IMR-90 (cell line): Measurements from ENCODE around the gene KCNMB1. TPM values are rescaled to one million over a fixed set of nuclear protein-coding genes. Genes with fewer than 3 reads are reported as not detected.

ENCODE experiments used
- ATAC-seq: fragments of 200-7000 bp; cut with Tn5 transposase; 2 replicates; pipeline ENCODE4 v1.9.1; 2020; ENCODE audit warnings: low read depth, mild to moderate bottlenecking, moderate library complexity
- Bru-seq: library from RNA; stranded (reverse); fragments of 400-500 nt; gene quantifications from one replicate; lab custom pipeline; 2021; lab: Mats Ljungman, UMichigan
- BruChase-seq, 2 experiments: library from RNA; stranded (reverse); fragments of 400-500 nt; gene quantifications; one replicate each; lab custom pipeline; 2021; lab: Mats Ljungman, UMichigan
- BruUV-seq: library from RNA; stranded (reverse); fragments of 400-500 nt; replicated peaks from 2 replicates; lab custom pipeline; 2021; lab: Mats Ljungman, UMichigan
- CTCF ChIA-PET: fragments of 300-600 bp; formaldehyde crosslinking; extraction: SDS; loops from one replicate; lab custom pipeline; 2021; ENCODE audit warnings: antibody characterized with exemption; lab: Yijun Ruan, JAX
- POLR2A ChIA-PET: fragments of 300-600 bp; sonication (Branson Sonifier 250); formaldehyde crosslinking; loops from one replicate; lab custom pipeline; 2022; ENCODE audit warnings: antibody characterized with exemption; ENCODE audit not compliant: unreplicated experiment; lab: Charles Lee
- DNase-seq: peaks from one replicate; pipeline ENCODE4 v3.0.0; 2013
- H2AFZ ChIP-seq: replicated peaks from 2 replicates; pipeline ENCODE3; 2013; ENCODE audit warnings: low read length, mild to moderate bottlenecking; ENCODE audit not compliant: poor library complexity
- H2AK5ac ChIP-seq: 2 replicates; pipeline ENCODE4 v1.6.1; 2013; ENCODE audit warnings: low read depth, low read length, inconsistent platforms
- H2AK9ac ChIP-seq: replicated peaks from 2 replicates; pipeline ENCODE3; 2013; ENCODE audit warnings: mild to moderate bottlenecking, low read depth, low read length, moderate library complexity; ENCODE audit not compliant: poor library complexity
- H2BK120ac ChIP-seq: 2 replicates; pipeline ENCODE4 v1.6.1; 2013; ENCODE audit warnings: low read depth, low read length, inconsistent platforms
- H2BK15ac ChIP-seq: 3 replicates; pipeline ENCODE4 v1.6.1; 2013; ENCODE audit warnings: low read depth, low read length, inconsistent platforms
- H2BK20ac ChIP-seq: 2 replicates; pipeline ENCODE4 v1.6.1; 2013; ENCODE audit warnings: low read depth, mild to moderate bottlenecking, inconsistent platforms, low read length, moderate library complexity
- H2BK5ac ChIP-seq: 2 replicates; pipeline ENCODE4 v1.6.1; 2013; ENCODE audit warnings: mild to moderate bottlenecking, low read depth, low read length, inconsistent platforms; ENCODE audit not compliant: poor library complexity, severe bottlenecking
- H3K14ac ChIP-seq: replicated peaks from 2 replicates; pipeline ENCODE4 v1.6.1; 2013; ENCODE audit warnings: low read depth, low read length, inconsistent platforms
- H3K18ac ChIP-seq: 2 replicates; pipeline ENCODE4 v1.6.1; 2013; ENCODE audit warnings: low read depth, low read length, control low read depth
- H3K23ac ChIP-seq: 2 replicates; pipeline ENCODE4 v1.6.1; 2013; ENCODE audit warnings: low read depth, low read length, inconsistent platforms
- H3K27ac ChIP-seq: 2 replicates; pipeline ENCODE4 v1.5.1; 2013; ENCODE audit warnings: mild to moderate bottlenecking, control low read depth, low read length; ENCODE audit not compliant: insufficient read depth
- H3K27me3 ChIP-seq: 2 replicates; pipeline ENCODE4 v1.6.1; 2013; ENCODE audit warnings: low read length; ENCODE audit not compliant: control insufficient read depth, insufficient read depth
- H3K36me3 ChIP-seq: 2 replicates; pipeline ENCODE4 v1.6.1; 2013; ENCODE audit warnings: low read length, mixed read lengths; ENCODE audit not compliant: control insufficient read depth, insufficient read depth
- H3K4ac ChIP-seq: 2 replicates; pipeline ENCODE4 v1.6.1; 2013; ENCODE audit warnings: low read depth, low read length, inconsistent platforms
- H3K4me1 ChIP-seq: 2 replicates; pipeline ENCODE4 v1.6.1; 2013; ENCODE audit warnings: low read length, mixed read lengths; ENCODE audit not compliant: control insufficient read depth, insufficient read depth
- H3K4me2 ChIP-seq: 2 replicates; pipeline ENCODE4 v1.6.1; 2013; ENCODE audit warnings: low read depth, mild to moderate bottlenecking, control low read depth, low read length, moderate library complexity
- H3K4me3 ChIP-seq: 2 replicates; pipeline ENCODE4 v1.5.1; 2013; ENCODE audit warnings: low read depth, mild to moderate bottlenecking, control low read depth, low read length, moderate library complexity; ENCODE audit not compliant: insufficient read depth
- H3K56ac ChIP-seq: 2 replicates; pipeline ENCODE4 v1.6.1; 2013; ENCODE audit warnings: low read length, inconsistent platforms; ENCODE audit not compliant: insufficient read depth; ENCODE audit errors: extremely low read depth
- H3K79me1 ChIP-seq, 2 experiments: 2 replicates each; pipeline ENCODE4 v1.6.1; 2013; ENCODE audit warnings: low read length in 2 of 2, inconsistent platforms in 1 of 2, low read depth in 1 of 2
- H3K9ac ChIP-seq: 2 replicates; pipeline ENCODE4 v1.6.1; 2013; ENCODE audit warnings: low read depth, low read length, control low read depth
- H3K9me1 ChIP-seq: 2 replicates; pipeline ENCODE4 v1.6.1; 2013; ENCODE audit warnings: low read length, inconsistent platforms; ENCODE audit not compliant: insufficient read depth
- H3K9me3 ChIP-seq: 2 replicates; pipeline ENCODE4 v1.6.1; 2013; ENCODE audit warnings: low read length; ENCODE audit not compliant: control insufficient read depth, insufficient read depth
- H4K20me1 ChIP-seq: 2 replicates; pipeline ENCODE4 v1.6.1; 2013; ENCODE audit warnings: low read length, inconsistent platforms; ENCODE audit not compliant: insufficient read depth
- H4K5ac ChIP-seq: 2 replicates; pipeline ENCODE4 v1.6.1; 2013; ENCODE audit warnings: mild to moderate bottlenecking, low read depth, low read length, control low read depth
- H4K8ac ChIP-seq, 2 experiments: 2 replicates each; pipeline ENCODE4 v1.6.1; 2013; ENCODE audit warnings: low read depth in 2 of 2, low read length in 2 of 2, control low read depth in 1 of 2, inconsistent platforms in 1 of 2
- H4K91ac ChIP-seq: 2 replicates; pipeline ENCODE4 v1.6.1; 2013; ENCODE audit warnings: low read depth, low read length, inconsistent platforms; ENCODE audit not compliant: insufficient read depth
- CEBPB ChIP-seq: IDR thresholded peaks from 2 replicates; pipeline ENCODE4 v1.6.1; 2012; ENCODE audit warnings: low read depth, low read length, improper control_type of control experiment
- CHD1 ChIP-seq: IDR thresholded peaks from 2 replicates; pipeline ENCODE4 v1.6.1; 2012; ENCODE audit warnings: low read depth, low read length, improper control_type of control experiment
- CTCF ChIP-seq: conservative IDR thresholded peaks from 2 replicates; pipeline ENCODE4 v1.5.1; 2012; ENCODE audit warnings: mild to moderate bottlenecking, low read depth, low read length, improper control_type of control experiment
- MAFK ChIP-seq: IDR thresholded peaks from 2 replicates; pipeline ENCODE4 v1.6.1; 2012; ENCODE audit warnings: low read depth, low read length, improper control_type of control experiment
- MAZ ChIP-seq: IDR thresholded peaks from 2 replicates; pipeline ENCODE4 v1.6.1; 2012; ENCODE audit warnings: low read depth, mild to moderate bottlenecking, low read length, improper control_type of control experiment, moderate library complexity, borderline replicate concordance
- MXI1 ChIP-seq: IDR thresholded peaks from 2 replicates; pipeline ENCODE4 v1.6.1; 2012; ENCODE audit warnings: low read depth, mild to moderate bottlenecking, low read length, moderate library complexity, borderline replicate concordance
- NFE2L2 ChIP-seq: fragments of 150-350 bp; IDR thresholded peaks from 2 replicates; pipeline ENCODE4 v1.6.1; 2016; ENCODE audit warnings: low read depth, mild to moderate bottlenecking, low read length
- POLR2A ChIP-seq: IDR thresholded peaks from 2 replicates; pipeline ENCODE4 v1.6.1; 2012; ENCODE audit warnings: mild to moderate bottlenecking, low read depth, low read length
- RAD21 ChIP-seq: IDR thresholded peaks from 2 replicates; pipeline ENCODE4 v1.6.1; 2012; ENCODE audit warnings: low read length, improper control_type of control experiment
- RCOR1 ChIP-seq: IDR thresholded peaks from 2 replicates; pipeline ENCODE4 v1.6.1; 2012; ENCODE audit warnings: mild to moderate bottlenecking, low read length, improper control_type of control experiment; ENCODE audit not compliant: insufficient replicate concordance
- RFX5 ChIP-seq: IDR thresholded peaks from 2 replicates; pipeline ENCODE4 v1.8.0; 2012; ENCODE audit warnings: low read depth, mild to moderate bottlenecking, low read length, moderate library complexity
- USF2 ChIP-seq: fragments of 150-350 bp; IDR thresholded peaks from 2 replicates; pipeline ENCODE4 v1.6.1; 2017; ENCODE audit warnings: mild to moderate bottlenecking, antibody characterized with exemption, low read length, low read depth
- WGBS, 2 experiments: methylation state at CpG; one replicate each; pipeline versions ENCODE4 v1.1.5 to v1.1.7; 2013; ENCODE audit warnings: missing lambda C conversion rate in 2 of 2; ENCODE audit not compliant: insufficient read length in 1 of 2; ENCODE audit errors: extremely low coverage in 2 of 2; 5-methylcytosine and 5-hydroxymethylcytosine counted together
- dilution Hi-C: fragments of 300-500 bp; cut with HindIII; formaldehyde crosslinking; loops from one replicate; pipeline ENCODE4 v1.14.3; 2018; ENCODE audit warnings: low sequenced_read_pairs; ENCODE audit not compliant: unreplicated experiment
- in situ Hi-C: fragments of 300-500 bp; cut with MboI; formaldehyde crosslinking; loops from 3 replicates; pipeline ENCODE4 v1.14.3; 2019; ENCODE audit warnings: low sequenced_read_pairs, inconsistent platforms, mixed read lengths
- intact Hi-C: fragments of 100-400 bp; cut with micrococcal nuclease; formaldehyde crosslinking; loops from 2 replicates; pipeline ENCODE4 v1.10.0; 2022
- long read RNA-seq: library from polyadenylated mRNA; unstranded; transcript quantifications from one replicate; pipeline ENCODE4 v2.0.0, GENCODE V29; 2021; ENCODE audit not compliant: unreplicated experiment
- polyA plus RNA-seq, 3 experiments: library from polyadenylated mRNA; depleted of rRNA; stranded (reverse); fragments of >200 nt; gene quantifications; 2 replicates each; pipeline ENCODE4 v1.2.3, GENCODE V29; 2012; ENCODE audit warnings: low replicate concordance in 1 of 3
- total RNA-seq: library from RNA; depleted of rRNA; stranded (reverse); fragments of >200 nt; gene quantifications from 2 replicates; pipeline ENCODE4 v1.2.3, GENCODE V29; 2012; rRNA removed
- TF ChIP-seq, protein P1 (sequence below): fragments of 150-350 bp; IDR thresholded peaks from 2 replicates; pipeline ENCODE4 v1.6.1; 2016; ENCODE audit warnings: low read depth, mild to moderate bottlenecking, low read length, moderate library complexity, borderline replicate concordance

Gene KCNMB1, protein sequence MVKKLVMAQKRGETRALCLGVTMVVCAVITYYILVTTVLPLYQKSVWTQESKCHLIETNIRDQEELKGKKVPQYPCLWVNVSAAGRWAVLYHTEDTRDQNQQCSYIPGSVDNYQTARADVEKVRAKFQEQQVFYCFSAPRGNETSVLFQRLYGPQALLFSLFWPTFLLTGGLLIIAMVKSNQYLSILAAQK
- total RNA-seq (not detected in 2 replicates), polyA plus RNA-seq (2012; rRNA removed) (not detected in 2 replicates), Bru-seq, nascent RNA (not detected), BruChase-seq, experiment 1, labeled RNA remaining after a 6-hour chase (not detected), BruChase-seq, experiment 2, labeled RNA remaining after a 2-hour chase (not detected)
- polyA plus RNA-seq (2012; cell fraction: cytosol; rRNA removed) = not detected in 2 replicates
- polyA plus RNA-seq (2012; cell fraction: nucleus; rRNA removed; ENCODE audit: low replicate concordance) = not detected in 2 replicates
- long read RNA-seq = 0 reads

DNA sequence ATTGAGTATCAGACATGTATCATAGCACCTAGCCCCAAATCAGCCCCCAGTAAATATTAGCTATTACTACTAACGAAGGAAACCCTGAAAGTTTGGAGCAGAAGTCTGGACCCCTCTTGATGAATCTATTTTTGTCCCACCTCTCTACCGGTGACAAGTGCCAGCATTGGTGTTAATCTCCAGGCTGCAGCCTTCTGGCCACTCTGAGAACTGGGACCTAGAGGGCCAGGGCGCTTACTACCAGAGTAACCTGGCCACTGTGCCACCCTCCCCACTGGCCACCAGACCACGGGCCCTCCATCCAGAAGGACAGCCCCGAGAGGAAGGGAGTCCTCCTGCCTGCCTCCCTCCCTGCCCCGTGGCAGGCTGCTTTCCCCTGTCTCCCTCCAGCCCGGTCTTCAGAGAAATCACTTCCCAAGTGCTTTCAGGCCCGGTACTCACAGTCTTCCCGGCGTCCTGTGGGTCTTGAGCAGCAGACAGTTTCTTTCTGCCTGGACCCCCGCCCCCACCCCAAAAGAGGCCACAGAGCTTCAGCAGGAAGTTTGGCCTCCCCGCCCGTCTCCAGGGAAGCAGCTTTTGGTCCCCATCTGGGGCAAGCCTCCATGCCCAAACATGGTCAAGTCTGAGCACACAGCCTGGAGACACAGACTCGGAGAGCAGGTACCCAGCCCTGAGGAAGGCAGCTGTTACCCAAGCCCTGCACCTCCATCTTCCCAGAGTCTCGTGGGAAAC, at the start of gene KCNMB1:
Gene KCNMB1 (minus strand): TSS at position 550 of the 732 bp plus-strand sequence. CDS start 3,920 bp downstream, outside the sequence.
- intact Hi-C loops = no loop called here
- H3K4me2 ChIP-seq = no peak within 1 kb of the TSS
- CTCF ChIA-PET = no interaction called here
- TF ChIP-seq MXI1 (no peak), USF2 (no peak), NFE2L2 (no peak), RAD21 (no peak), RFX5 (no peak), RCOR1 (no peak), CEBPB (no peak), MAZ (no peak), CTCF (no peak), CHD1 (no peak), MAFK (no peak), POLR2A (no peak)
- TF ChIP-seq, protein P1, sequence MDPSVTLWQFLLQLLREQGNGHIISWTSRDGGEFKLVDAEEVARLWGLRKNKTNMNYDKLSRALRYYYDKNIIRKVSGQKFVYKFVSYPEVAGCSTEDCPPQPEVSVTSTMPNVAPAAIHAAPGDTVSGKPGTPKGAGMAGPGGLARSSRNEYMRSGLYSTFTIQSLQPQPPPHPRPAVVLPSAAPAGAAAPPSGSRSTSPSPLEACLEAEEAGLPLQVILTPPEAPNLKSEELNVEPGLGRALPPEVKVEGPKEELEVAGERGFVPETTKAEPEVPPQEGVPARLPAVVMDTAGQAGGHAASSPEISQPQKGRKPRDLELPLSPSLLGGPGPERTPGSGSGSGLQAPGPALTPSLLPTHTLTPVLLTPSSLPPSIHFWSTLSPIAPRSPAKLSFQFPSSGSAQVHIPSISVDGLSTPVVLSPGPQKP = no peak

More for the DNA sequence above, at the start of gene KCNMB1:
- no peak within 1 kb of the TSS for H2BK120ac ChIP-seq
- H4K20me1 ChIP-seq = no peaks in the 10 kb centered on the region
- DNase-seq = no peak
- no peak within 1 kb of the TSS for H2BK5ac ChIP-seq
- H2BK15ac ChIP-seq = no peak within 1 kb of the TSS
- 10% methylated on average over 2 of the region's 15 CpGs; no CpG with 5 or more reads in 1 of the 2 experiments for WGBS, 2 experiments
- no peak within 1 kb of the TSS for H3K14ac ChIP-seq
- H4K8ac ChIP-seq = no peak within 1 kb of the TSS
- H3K56ac ChIP-seq = no peak within 1 kb of the TSS
- no peak within 1 kb of the TSS for H2AK5ac ChIP-seq
- no peak within 1 kb of the TSS for H3K9ac ChIP-seq
- H2BK20ac ChIP-seq = no peak within 1 kb of the TSS
- H2AK9ac ChIP-seq = peak within 1 kb of the TSS; percentile 28
- no peak within 1 kb of the TSS for H4K91ac ChIP-seq
- no peak within 1 kb of the TSS for H3K4me3 ChIP-seq
- no peaks in the 10 kb centered on the region for H3K79me1 ChIP-seq
- no peak for ATAC-seq
- H3K9me3 ChIP-seq = no peaks in the 10 kb centered on the region
- no peak within 1 kb of the TSS for H3K4ac ChIP-seq
- no peaks in the 10 kb centered on the region for H3K4me1 ChIP-seq
- H3K27me3 ChIP-seq = no peaks in the 10 kb centered on the region; the same call in 1 of the 2 replicates
- dilution Hi-C loops (no loop called here), in situ Hi-C loops (no loop called here)
- BruUV-seq = no TSS peak
- no peak within 1 kb of the TSS for H3K23ac ChIP-seq
- H3K36me3 ChIP-seq = no peaks in the 10 kb centered on the region
- POLR2A ChIA-PET = no interaction called here
- no peaks in the 10 kb centered on the region for H3K9me1 ChIP-seq
- no peak within 1 kb of the TSS for H3K18ac ChIP-seq
- no peak within 1 kb of the TSS for H2AFZ ChIP-seq
- H3K27ac ChIP-seq = no peak within 1 kb of the TSS
- no peak within 1 kb of the TSS for H4K5ac ChIP-seq
